ENCODE measurements around the gene PPIL6.

The PPIL6 gene

GRCh38 chr6:109442393-109442924, 2.0 kb upstream of the PPIL6 start:
- Histone ChIP-seq H3K36me3 (ENCODE audit: control insufficient read depth, insufficient read depth, low read length) (peaks cover 17% of the 10 kb centered on the region), H3K27me3 (ENCODE audit: control insufficient read depth, insufficient read depth, low read length) (no peaks in the 10 kb centered on the region), H3K4me3 (ENCODE audit: low read length) (no peak overlapping the region), H3K27ac (ENCODE audit: low read depth, low read length) (no peak overlapping the region), H3K9ac (ENCODE audit: low read length) (no peak overlapping the region), H3K4me1 (ENCODE audit: control insufficient read depth, insufficient read depth, low read length) (peaks cover 3% of the 10 kb centered on the region)

- no peaks in the 10 kb centered on the region for H3K27me3 ChIP-seq (ENCODE audit: control insufficient read depth, insufficient read depth, low read length)
- H3K4me3 ChIP-seq (ENCODE audit: low read length), result peak overlapping the region; percentile 78
- H3K27ac ChIP-seq (ENCODE audit: low read depth, low read length), result peak overlapping the region; percentile 53
- peaks cover 14% of the 10 kb centered on the region for H3K36me3 ChIP-seq (ENCODE audit: control insufficient read depth, insufficient read depth, low read length)
- peaks cover 3% of the 10 kb centered on the region for H3K4me1 ChIP-seq (ENCODE audit: control insufficient read depth, insufficient read depth, low read length)
- peak overlapping the region; percentile 16 for H3K9ac ChIP-seq (ENCODE audit: low read length)
Observed at GRCh38 chr6:109441069-109441816, 815 bp upstream of the PPIL6 start.

- Histone ChIP-seq H3K9ac (ENCODE audit: low read length) (no peak overlapping the region), H3K4me3 (ENCODE audit: low read length) (no peak overlapping the region), H3K27ac (ENCODE audit: low read depth, low read length) (no peak overlapping the region), H3K27me3 (ENCODE audit: control insufficient read depth, insufficient read depth, low read length) (no peaks in the 10 kb centered on the region), H3K4me1 (ENCODE audit: control insufficient read depth, insufficient read depth, low read length) (no peaks in the 10 kb centered on the region), H3K36me3 (ENCODE audit: control insufficient read depth, insufficient read depth, low read length) (no peaks in the 10 kb centered on the region)
Observed at GRCh38 chr6:109436041-109436440, 4.4 kb downstream of the PPIL6 start.

- Histone ChIP-seq H3K4me3 (ENCODE audit: low read length) (no peak overlapping the region), H3K27ac (ENCODE audit: low read depth, low read length) (no peak overlapping the region), H3K27me3 (ENCODE audit: control insufficient read depth, insufficient read depth, low read length) (no peaks in the 10 kb centered on the region), H3K9ac (ENCODE audit: low read length) (no peak overlapping the region), H3K4me1 (ENCODE audit: control insufficient read depth, insufficient read depth, low read length) (no peaks in the 10 kb centered on the region), H3K36me3 (ENCODE audit: control insufficient read depth, insufficient read depth, low read length) (no peaks in the 10 kb centered on the region)
Observed at GRCh38 chr6:109434456-109434855, 6.0 kb downstream of the PPIL6 start.

GRCh38 chr6:109429496-109429895, 10.9 kb downstream of the PPIL6 start:
- no peak overlapping the region for H3K27ac ChIP-seq (ENCODE audit: low read depth, low read length)
- H3K4me3 ChIP-seq (ENCODE audit: low read length), result no peak overlapping the region
- H3K27me3 ChIP-seq (ENCODE audit: control insufficient read depth, insufficient read depth, low read length), result no peaks in the 10 kb centered on the region
- H3K9ac ChIP-seq (ENCODE audit: low read length), result no peak overlapping the region
- H3K36me3 ChIP-seq (ENCODE audit: control insufficient read depth, insufficient read depth, low read length), result no peaks in the 10 kb centered on the region
- H3K4me1 ChIP-seq (ENCODE audit: control insufficient read depth, insufficient read depth, low read length), result no peaks in the 10 kb centered on the region

- H3K27ac ChIP-seq (ENCODE audit: low read depth, low read length), result no peak overlapping the region
- no peak overlapping the region for H3K4me3 ChIP-seq (ENCODE audit: low read length)
- H3K9ac ChIP-seq (ENCODE audit: low read length), result no peak overlapping the region
- H3K27me3 ChIP-seq (ENCODE audit: control insufficient read depth, insufficient read depth, low read length), result no peaks in the 10 kb centered on the region
- no peaks in the 10 kb centered on the region for H3K4me1 ChIP-seq (ENCODE audit: control insufficient read depth, insufficient read depth, low read length)
- H3K36me3 ChIP-seq (ENCODE audit: control insufficient read depth, insufficient read depth, low read length), result no peaks in the 10 kb centered on the region
Observed at GRCh38 chr6:109428889-109429477, 11.4 kb downstream of the PPIL6 start.

GRCh38 chr6:109424946-109425345, 15.5 kb downstream of the PPIL6 start:
- H3K27me3 ChIP-seq (ENCODE audit: control insufficient read depth, insufficient read depth, low read length), result no peaks in the 10 kb centered on the region
- H3K27ac ChIP-seq (ENCODE audit: low read depth, low read length), result no peak overlapping the region
- H3K4me1 ChIP-seq (ENCODE audit: control insufficient read depth, insufficient read depth, low read length), result no peaks in the 10 kb centered on the region
- H3K4me3 ChIP-seq (ENCODE audit: low read length), result no peak overlapping the region
- H3K36me3 ChIP-seq (ENCODE audit: control insufficient read depth, insufficient read depth, low read length), result no peaks in the 10 kb centered on the region
- no peak overlapping the region for H3K9ac ChIP-seq (ENCODE audit: low read length)

GRCh38 chr6:109421184-109421583, 19.2 kb downstream of the PPIL6 start:
- no peak overlapping the region for H3K9ac ChIP-seq (ENCODE audit: low read length)
- no peak overlapping the region for H3K27ac ChIP-seq (ENCODE audit: low read depth, low read length)
- no peaks in the 10 kb centered on the region for H3K27me3 ChIP-seq (ENCODE audit: control insufficient read depth, insufficient read depth, low read length)
- H3K4me3 ChIP-seq (ENCODE audit: low read length), result no peak overlapping the region
- no peaks in the 10 kb centered on the region for H3K4me1 ChIP-seq (ENCODE audit: control insufficient read depth, insufficient read depth, low read length)
- no peaks in the 10 kb centered on the region for H3K36me3 ChIP-seq (ENCODE audit: control insufficient read depth, insufficient read depth, low read length)

GRCh38 chr6:109420751-109421150, 19.7 kb downstream of the PPIL6 start:
- Histone ChIP-seq H3K4me3 (ENCODE audit: low read length) (no peak overlapping the region), H3K36me3 (ENCODE audit: control insufficient read depth, insufficient read depth, low read length) (no peaks in the 10 kb centered on the region), H3K27me3 (ENCODE audit: control insufficient read depth, insufficient read depth, low read length) (no peaks in the 10 kb centered on the region), H3K9ac (ENCODE audit: low read length) (no peak overlapping the region), H3K27ac (ENCODE audit: low read depth, low read length) (no peak overlapping the region), H3K4me1 (ENCODE audit: control insufficient read depth, insufficient read depth, low read length) (no peaks in the 10 kb centered on the region)

- Histone ChIP-seq H3K27me3 (ENCODE audit: control insufficient read depth, insufficient read depth, low read length) (no peaks in the 10 kb centered on the region), H3K4me3 (ENCODE audit: low read length) (no peak overlapping the region), H3K36me3 (ENCODE audit: control insufficient read depth, insufficient read depth, low read length) (no peaks in the 10 kb centered on the region), H3K27ac (ENCODE audit: low read depth, low read length) (no peak overlapping the region), H3K9ac (ENCODE audit: low read length) (no peak overlapping the region), H3K4me1 (ENCODE audit: control insufficient read depth, insufficient read depth, low read length) (no peaks in the 10 kb centered on the region)
Observed at GRCh38 chr6:109417646-109418045, 22.8 kb downstream of the PPIL6 start.

GRCh38 chr6:109411034-109411433, 29.4 kb downstream of the PPIL6 start:
- Histone ChIP-seq H3K27ac (ENCODE audit: low read depth, low read length) (no peak overlapping the region), H3K27me3 (ENCODE audit: control insufficient read depth, insufficient read depth, low read length) (no peaks in the 10 kb centered on the region), H3K4me1 (ENCODE audit: control insufficient read depth, insufficient read depth, low read length) (no peaks in the 10 kb centered on the region), H3K36me3 (ENCODE audit: control insufficient read depth, insufficient read depth, low read length) (no peaks in the 10 kb centered on the region), H3K4me3 (ENCODE audit: low read length) (no peak overlapping the region), H3K9ac (ENCODE audit: low read length) (no peak overlapping the region)

GRCh38 chr6:109406196-109406595, 34.2 kb downstream of the PPIL6 start:
- H3K4me3 ChIP-seq (ENCODE audit: low read length), result no peak overlapping the region
- no peaks in the 10 kb centered on the region for H3K4me1 ChIP-seq (ENCODE audit: control insufficient read depth, insufficient read depth, low read length)
- no peak overlapping the region for H3K9ac ChIP-seq (ENCODE audit: low read length)
- H3K36me3 ChIP-seq (ENCODE audit: control insufficient read depth, insufficient read depth, low read length), result no peaks in the 10 kb centered on the region
- H3K27ac ChIP-seq (ENCODE audit: low read depth, low read length), result no peak overlapping the region
- H3K27me3 ChIP-seq (ENCODE audit: control insufficient read depth, insufficient read depth, low read length), result no peaks in the 10 kb centered on the region

GRCh38 chr6:109397020-109397419, 43.4 kb downstream of the PPIL6 start:
- Histone ChIP-seq H3K4me3 (ENCODE audit: low read length) (no peak overlapping the region), H3K4me1 (ENCODE audit: control insufficient read depth, insufficient read depth, low read length) (no peaks in the 10 kb centered on the region), H3K9ac (ENCODE audit: low read length) (no peak overlapping the region), H3K27ac (ENCODE audit: low read depth, low read length) (no peak overlapping the region), H3K36me3 (ENCODE audit: control insufficient read depth, insufficient read depth, low read length) (no peaks in the 10 kb centered on the region), H3K27me3 (ENCODE audit: control insufficient read depth, insufficient read depth, low read length) (no peaks in the 10 kb centered on the region)
